Pancreas (tissue), 10 donors: ENCODE results near the gene CDKN2A. TPM values are rescaled to one million over a fixed set of nuclear protein-coding genes. Genes with fewer than 3 reads are reported as not detected.

ENCODE experiments used
- ATAC-seq, 4 donors: fragments of 200-7000 bp; cut with Tn5 transposase; one replicate each; pipeline versions ENCODE4 v1.8.0 to v1.9.1; 2020; ENCODE audit warnings: mild to moderate bottlenecking in 4 of 4, moderate library complexity in 4 of 4
- DNase-seq, 6 donors: peaks; one replicate each; pipeline ENCODE4 v3.0.0-alpha.2; 2020
- FAIRE-seq: peaks from 2 replicates; lab custom pipeline; 2012; peaks lifted over from hg19 to GRCh38; lab: Jason Lieb, UNC
- H3K27ac ChIP-seq, 4 donors: fragments of 200-600 bp; sonication (generic); 1 replicate in 3 of 4; 2 replicates in 1 of 4; pipeline versions ENCODE4 v1.5.0 to v1.8.0; 2020
- H3K27me3 ChIP-seq, 4 donors: fragments of 200-600 bp; one replicate each; pipeline ENCODE4 v1.8.0; 2021
- H3K36me3 ChIP-seq, 3 donors: fragments of 200-600 bp; sonication (generic) in 1 of 3; one replicate each; pipeline versions ENCODE4 v1.5.0 to v1.8.0; 2020 to 2021
- H3K4me1 ChIP-seq, 3 donors: fragments of 200-600 bp; one replicate each; pipeline ENCODE4 v1.8.0; 2021
- H3K4me3 ChIP-seq, 4 donors: fragments of 200-600 bp; sonication (generic) in 2 of 4; one replicate each; pipeline versions ENCODE4 v1.5.0 to v1.8.0; 2020 to 2021
- H3K9me3 ChIP-seq, 4 donors: fragments of 200-600 bp; one replicate each; pipeline ENCODE4 v1.8.0; 2021
- WGBS, 2 donors: extraction: QIAGEN DNeasy Blood & Tissue Kit; methylation state at CpG; one replicate each; pipeline ENCODE4 v1.1.7; 2013; 5-methylcytosine and 5-hydroxymethylcytosine counted together
- intact Hi-C, 3 donors: fragments of 100-400 bp; cut with DNase I; formaldehyde crosslinking; loops; one replicate each; pipeline versions ENCODE4 v1.11.1 to v1.14.2; 2022
- polyA plus RNA-seq, 2 donors: library from polyadenylated mRNA; stranded (reverse); fragments of 200-250 nt; gene quantifications; one replicate each; pipeline ENCODE4 v1.2.3, GENCODE V29; 2013
- total RNA-seq, 6 donors: library from RNA; stranded (reverse); fragmentation: NEBNext Ultra II Directional in 4 of 6; extraction: Animal tissue kit (Norgen Biotek cat#: 25700) in 4 of 6; gene quantifications; one replicate each; pipeline versions ENCODE4 v1.2.1 to v1.2.4, GENCODE V29; 2021 to 2023
- TF ChIP-seq, protein P1 (sequence below), 4 donors: fragments of 200-600 bp; sonication (generic) in 3 of 4; IDR thresholded peaks; one replicate each; pipeline versions ENCODE4 v1.5.0 to v1.8.0; 2021; ENCODE audit warnings: antibody characterized with exemption in 4 of 4
- donor health status: healthy with polysubstance abuse.
- donor health status: DM: no; HTN: no; CAD: no; lungs with moderate emphysema.
- donor health status: DM: no; HTN: no; CAD: no.
- donor health status: control.
- donor health status: control.
- donor health status: Bipolar disorder and iron deficiency.
- donor health status: DM: yes; HTN: yes; CAD: no.
- donor health status: DM: no; HTN: no; CAD: no.
- donor health status: DM: no; HTN: no; CAD: no.
- donor health status: DM: yes; HTN: yes; CAD: no.

Gene CDKN2A
- total and polyA plus RNA-seq, 8 donors, result 0.31 to 5.7 (median 2.2) TPM

DNA sequence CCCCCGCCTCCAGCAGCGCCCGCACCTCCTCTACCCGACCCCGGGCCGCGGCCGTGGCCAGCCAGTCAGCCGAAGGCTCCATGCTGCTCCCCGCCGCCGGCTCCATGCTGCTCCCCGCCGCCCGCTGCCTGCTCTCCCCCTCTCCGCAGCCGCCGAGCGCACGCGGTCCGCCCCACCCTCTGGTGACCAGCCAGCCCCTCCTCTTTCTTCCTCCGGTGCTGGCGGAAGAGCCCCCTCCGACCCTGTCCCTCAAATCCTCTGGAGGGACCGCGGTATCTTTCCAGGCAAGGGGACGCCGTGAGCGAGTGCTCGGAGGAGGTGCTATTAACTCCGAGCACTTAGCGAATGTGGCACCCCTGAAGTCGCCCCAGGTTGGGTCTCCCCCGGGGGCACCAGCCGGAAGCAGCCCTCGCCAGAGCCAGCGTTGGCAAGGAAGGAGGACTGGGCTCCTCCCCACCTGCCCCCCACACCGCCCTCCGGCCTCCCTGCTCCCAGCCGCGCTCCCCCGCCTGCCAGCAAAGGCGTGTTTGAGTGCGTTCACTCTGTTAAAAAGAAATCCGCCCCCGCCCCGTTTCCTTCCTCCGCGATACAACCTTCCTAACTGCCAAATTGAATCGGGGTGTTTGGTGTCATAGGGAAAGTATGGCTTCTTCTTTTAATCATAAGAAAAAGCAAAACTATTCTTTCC lies 19.3 kb downstream of the CDKN2A start:
- no peak overlapping the region for H3K27ac ChIP-seq
- peaks cover under 1 to 78% (median 27%) of the 10 kb centered on the region in 4 donors for H3K27me3 ChIP-seq
- FAIRE-seq (no peak), DNase-seq (peak in 4 of 6 donors; percentile 39 to 79 (median 66)), ATAC-seq (peak; percentile 85 to 89 (median 88))
- peak overlapping the region; percentile 18 to 59 (median 32) for H3K4me3 ChIP-seq
- H3K36me3 ChIP-seq, result no peaks in the 10 kb centered on the region
- no peaks in the 10 kb centered on the region for H3K9me3 ChIP-seq
- TF ChIP-seq, protein P1, sequence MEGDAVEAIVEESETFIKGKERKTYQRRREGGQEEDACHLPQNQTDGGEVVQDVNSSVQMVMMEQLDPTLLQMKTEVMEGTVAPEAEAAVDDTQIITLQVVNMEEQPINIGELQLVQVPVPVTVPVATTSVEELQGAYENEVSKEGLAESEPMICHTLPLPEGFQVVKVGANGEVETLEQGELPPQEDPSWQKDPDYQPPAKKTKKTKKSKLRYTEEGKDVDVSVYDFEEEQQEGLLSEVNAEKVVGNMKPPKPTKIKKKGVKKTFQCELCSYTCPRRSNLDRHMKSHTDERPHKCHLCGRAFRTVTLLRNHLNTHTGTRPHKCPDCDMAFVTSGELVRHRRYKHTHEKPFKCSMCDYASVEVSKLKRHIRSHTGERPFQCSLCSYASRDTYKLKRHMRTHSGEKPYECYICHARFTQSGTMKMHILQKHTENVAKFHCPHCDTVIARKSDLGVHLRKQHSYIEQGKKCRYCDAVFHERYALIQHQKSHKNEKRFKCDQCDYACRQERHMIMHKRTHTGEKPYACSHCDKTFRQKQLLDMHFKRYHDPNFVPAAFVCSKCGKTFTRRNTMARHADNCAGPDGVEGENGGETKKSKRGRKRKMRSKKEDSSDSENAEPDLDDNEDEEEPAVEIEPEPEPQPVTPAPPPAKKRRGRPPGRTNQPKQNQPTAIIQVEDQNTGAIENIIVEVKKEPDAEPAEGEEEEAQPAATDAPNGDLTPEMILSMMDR (IDR thresholded peaks at IDR 0.05), result no peak
- no peaks in the 10 kb centered on the region for H3K4me1 ChIP-seq
- WGBS, 2 donors, result 0 to 1% methylated on average over 45 to 51 of the region's 51 CpGs
- intact Hi-C loops, result no loop called here

DNA sequence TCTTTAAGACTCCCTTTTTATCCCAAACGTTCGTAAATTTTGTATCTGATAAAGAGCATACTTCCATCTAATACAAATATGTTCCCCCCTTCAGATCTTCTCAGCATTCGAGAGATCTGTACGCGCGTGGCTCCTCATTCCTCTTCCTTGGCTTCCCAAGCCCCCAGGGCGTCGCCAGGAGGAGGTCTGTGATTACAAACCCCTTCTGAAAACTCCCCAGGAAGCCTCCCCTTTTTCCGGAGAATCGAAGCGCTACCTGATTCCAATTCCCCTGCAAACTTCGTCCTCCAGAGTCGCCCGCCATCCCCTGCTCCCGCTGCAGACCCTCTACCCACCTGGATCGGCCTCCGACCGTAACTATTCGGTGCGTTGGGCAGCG lies 19.9 kb downstream of the CDKN2A start:
- H3K9me3 ChIP-seq, result no peaks in the 10 kb centered on the region
- no peak overlapping the region for H3K27ac ChIP-seq
- H3K27me3 ChIP-seq, result peaks cover 0 to 82% (median 28%) of the 10 kb centered on the region in 4 donors
- DNase-seq (peak in 1 of 6 donors; percentile 27), FAIRE-seq (no peak), ATAC-seq (no peak)
- 4 to 5% methylated on average over 21 of the region's 21 CpGs for WGBS, 2 donors
- H3K36me3 ChIP-seq, result no peaks in the 10 kb centered on the region
- intact Hi-C loops, result no loop called here
- H3K4me3 ChIP-seq, result peak overlapping the region; percentile 18 to 59 (median 32)
- no peaks in the 10 kb centered on the region for H3K4me1 ChIP-seq
- TF ChIP-seq, protein P1 (IDR thresholded peaks at IDR 0.05), result no peak

DNA sequence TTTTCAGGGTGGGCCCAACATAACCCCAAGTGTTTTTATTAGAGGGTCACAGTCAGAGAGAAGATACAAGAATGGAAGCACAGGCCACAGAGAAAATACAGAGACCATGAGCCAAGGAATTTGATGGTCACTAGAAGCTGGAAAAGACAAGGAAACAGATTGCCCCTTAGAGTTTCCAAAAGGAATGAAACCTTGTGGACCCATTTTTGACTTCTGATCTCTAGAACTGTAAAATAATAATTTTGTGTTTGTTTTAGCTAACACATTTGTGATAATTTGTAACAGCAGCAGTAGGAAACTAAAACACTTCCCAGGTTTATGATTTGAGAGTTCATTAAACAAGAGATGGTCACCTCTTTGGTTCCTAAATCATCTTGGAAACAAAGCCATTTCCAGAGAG lies 21.8 kb downstream of the CDKN2A start:
- Histone ChIP-seq H3K9me3 (no peaks in the 10 kb centered on the region), H3K36me3 (no peaks in the 10 kb centered on the region), H3K27me3 (peaks cover 3 to 87% (median 35%) of the 10 kb centered on the region in 4 donors), H3K4me1 (no peaks in the 10 kb centered on the region), H3K27ac (no peak overlapping the region), H3K4me3 (no peak overlapping the region)
- DNase-seq (no peak), FAIRE-seq (peak; percentile 9), ATAC-seq (no peak)
- intact Hi-C loops, result no loop called here
- TF ChIP-seq, protein P1 (IDR thresholded peaks at IDR 0.05), result no peak

DNA sequence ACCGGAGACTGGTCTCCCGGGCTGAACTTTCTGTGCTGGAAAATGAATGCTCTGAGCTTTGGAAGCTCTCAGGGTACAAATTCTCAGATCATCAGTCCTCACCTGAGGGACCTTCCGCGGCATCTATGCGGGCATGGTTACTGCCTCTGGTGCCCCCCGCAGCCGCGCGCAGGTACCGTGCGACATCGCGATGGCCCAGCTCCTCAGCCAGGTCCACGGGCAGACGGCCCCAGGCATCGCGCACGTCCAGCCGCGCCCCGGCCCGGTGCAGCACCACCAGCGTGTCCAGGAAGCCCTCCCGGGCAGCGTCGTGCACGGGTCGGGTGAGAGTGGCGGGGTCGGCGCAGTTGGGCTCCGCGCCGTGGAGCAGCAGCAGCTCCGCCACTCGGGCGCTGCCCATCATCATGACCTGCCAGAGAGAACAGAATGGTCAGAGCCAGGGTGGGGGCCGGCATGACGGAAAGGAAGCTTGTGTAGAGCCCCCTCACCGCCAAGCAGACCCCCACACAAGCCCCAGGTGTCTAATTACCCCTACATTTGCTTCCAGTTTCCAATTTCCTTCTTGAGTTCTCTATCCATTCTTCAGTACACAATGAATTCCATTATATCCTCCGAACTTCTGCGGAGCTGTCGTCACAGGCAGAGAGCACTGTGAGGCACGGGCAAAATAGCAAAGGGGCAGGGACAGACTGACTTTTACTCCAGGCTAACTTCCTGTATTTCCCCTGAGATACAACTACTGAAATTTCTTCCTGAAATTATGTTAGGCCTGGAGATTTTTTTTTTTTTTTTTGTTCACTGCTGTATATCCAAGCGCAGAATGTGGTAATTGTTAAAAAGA lies 23.2 kb downstream of the CDKN2A start:
- 11 to 12% methylated on average over 31 to 45 of the region's 45 CpGs for WGBS, 2 donors
- TF ChIP-seq, protein P1 (IDR thresholded peaks at IDR 0.05), result no peak
- no peak overlapping the region for H3K27ac ChIP-seq
- H3K36me3 ChIP-seq, result no peaks in the 10 kb centered on the region
- no peaks in the 10 kb centered on the region for H3K9me3 ChIP-seq
- H3K4me1 ChIP-seq, result no peaks in the 10 kb centered on the region
- peak in 3 of 6 donors; percentile 8 to 54 (median 49) for DNase-seq
- ATAC-seq, result no peak
- no peak for FAIRE-seq
- peaks cover 6 to 87% (median 38%) of the 10 kb centered on the region in 4 donors for H3K27me3 ChIP-seq
- no peak overlapping the region for H3K4me3 ChIP-seq
- intact Hi-C loops, result no loop called here
